HL-60 (cell line): ENCODE results near the gene SMARCA2.

ENCODE experiments used
- CTCF ChIP-seq: IDR thresholded peaks from one replicate; pipeline ENCODE4 v1.5.1; 2011; ENCODE audit warnings: low read length, control low read depth, inconsistent platforms; ENCODE audit not compliant: insufficient read depth
- SPI1 ChIP-seq: IDR thresholded peaks from 2 replicates; pipeline ENCODE4 v1.6.1; 2012; ENCODE audit warnings: low read depth, mild to moderate bottlenecking, borderline replicate concordance

GRCh38 chr9:2214707-2215106 lies 199.6 kb downstream of the SMARCA2 start:
- TF ChIP-seq CTCF: no peak
- no peak for TF ChIP-seq SPI1
